SK-N-SH (cell line): ENCODE measurements around the gene MIAT.

ENCODE experiments used
- CHD2 ChIP-seq: fragments of 150-350 bp; IDR thresholded peaks from 2 replicates; pipeline ENCODE4 v1.6.1; 2018; ENCODE audit warnings: low read length; ENCODE audit not compliant: partially characterized antibody
- EP300 ChIP-seq, 2 experiments: IDR thresholded peaks; 2 replicates each; pipeline versions ENCODE4 v1.4.0 to v1.6.1; 2012; ENCODE audit warnings: borderline replicate concordance in 1 of 2, low read depth in 1 of 2, low read length in 1 of 2
- PBX3 ChIP-seq: IDR thresholded peaks from 2 replicates; pipeline ENCODE4; 2012
- POLR2AphosphoS5 ChIP-seq: IDR thresholded peaks from 2 replicates; pipeline ENCODE4 v1.6.1; 2012; ENCODE audit warnings: low read depth, low read length
- RAD21 ChIP-seq: IDR thresholded peaks from 2 replicates; pipeline ENCODE4 v1.6.1; 2012; ENCODE audit warnings: mild to moderate bottlenecking, low read length
- RFX5 ChIP-seq: IDR thresholded peaks from 2 replicates; pipeline ENCODE4 v1.6.1; 2012; ENCODE audit warnings: mild to moderate bottlenecking, improper control_type of control experiment, low read length
- TEAD4 ChIP-seq: IDR thresholded peaks from 2 replicates; pipeline ENCODE4 v1.4.0; 2012; ENCODE audit warnings: mild to moderate bottlenecking, borderline replicate concordance; ENCODE audit not compliant: insufficient read depth
- TF ChIP-seq, protein P1 (sequence below): fragments of 200-600 bp; sonication (generic); IDR thresholded peaks from 2 replicates; pipeline ENCODE4 v1.6.1; 2017; ENCODE audit warnings: antibody characterized with exemption, mild to moderate bottlenecking, moderate library complexity
- TF ChIP-seq, protein P2 (sequence below): IDR thresholded peaks from 2 replicates; pipeline ENCODE4 v1.4.0; 2012; ENCODE audit warnings: low read depth, borderline replicate concordance

- TF ChIP-seq RFX5 (no peak), RAD21 (no peak), TEAD4 (no peak), CHD2 (no peak), POLR2AphosphoS5 (no peak), PBX3 (no peak), EP300 (IDR thresholded peaks at IDR 0.05; ENCODE audit: borderline replicate concordance in 1 of 2, low read depth in 1 of 2, low read length in 1 of 2) (no peak)
- TF ChIP-seq, protein P1, sequence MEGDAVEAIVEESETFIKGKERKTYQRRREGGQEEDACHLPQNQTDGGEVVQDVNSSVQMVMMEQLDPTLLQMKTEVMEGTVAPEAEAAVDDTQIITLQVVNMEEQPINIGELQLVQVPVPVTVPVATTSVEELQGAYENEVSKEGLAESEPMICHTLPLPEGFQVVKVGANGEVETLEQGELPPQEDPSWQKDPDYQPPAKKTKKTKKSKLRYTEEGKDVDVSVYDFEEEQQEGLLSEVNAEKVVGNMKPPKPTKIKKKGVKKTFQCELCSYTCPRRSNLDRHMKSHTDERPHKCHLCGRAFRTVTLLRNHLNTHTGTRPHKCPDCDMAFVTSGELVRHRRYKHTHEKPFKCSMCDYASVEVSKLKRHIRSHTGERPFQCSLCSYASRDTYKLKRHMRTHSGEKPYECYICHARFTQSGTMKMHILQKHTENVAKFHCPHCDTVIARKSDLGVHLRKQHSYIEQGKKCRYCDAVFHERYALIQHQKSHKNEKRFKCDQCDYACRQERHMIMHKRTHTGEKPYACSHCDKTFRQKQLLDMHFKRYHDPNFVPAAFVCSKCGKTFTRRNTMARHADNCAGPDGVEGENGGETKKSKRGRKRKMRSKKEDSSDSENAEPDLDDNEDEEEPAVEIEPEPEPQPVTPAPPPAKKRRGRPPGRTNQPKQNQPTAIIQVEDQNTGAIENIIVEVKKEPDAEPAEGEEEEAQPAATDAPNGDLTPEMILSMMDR: no peak
- TF ChIP-seq, protein P2, sequence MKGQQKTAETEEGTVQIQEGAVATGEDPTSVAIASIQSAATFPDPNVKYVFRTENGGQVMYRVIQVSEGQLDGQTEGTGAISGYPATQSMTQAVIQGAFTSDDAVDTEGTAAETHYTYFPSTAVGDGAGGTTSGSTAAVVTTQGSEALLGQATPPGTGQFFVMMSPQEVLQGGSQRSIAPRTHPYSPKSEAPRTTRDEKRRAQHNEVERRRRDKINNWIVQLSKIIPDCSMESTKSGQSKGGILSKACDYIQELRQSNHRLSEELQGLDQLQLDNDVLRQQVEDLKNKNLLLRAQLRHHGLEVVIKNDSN: no peak
These were observed 67.8 kb downstream of the MIAT start for GRCh38 chr22:26725012-26725676.
